ENCODE measurements around the gene MAOB. TPM values are rescaled to one million over a fixed set of nuclear protein-coding genes. Genes with fewer than 3 reads are reported as not detected.

The MAOB gene
- total and polyA plus RNA-seq, 9 of the 15 experiments (the other 6 are each of a cell fraction or from before 2014, with no cell fraction given), result 0.05 to 0.09 TPM; not detected in 7

- in situ Hi-C loops (cut with MboI) (loop anchor here (10.0 kb wide), 1 partner anchor 1965 kb away; no protein-coding TSS in a partner anchor), intact Hi-C loops (cut with micrococcal nuclease) (loop anchor here (1.0 to 10.0 kb wide), 3 partner anchors 191 to 1965 kb away; no protein-coding TSS in a partner anchor)
- peaks cover 0 to under 1% of the 10 kb centered on the region in 2 experiments; a peak in 1 of 5 replicates for H3K27me3 ChIP-seq (ENCODE audit: control insufficient read depth in 2 of 2, insufficient read depth in 2 of 2, low read length in 2 of 2)
- H3K36me3 ChIP-seq (ENCODE audit: control insufficient read depth, insufficient read depth, low read length), result no peaks in the 10 kb centered on the region
- H3K27ac ChIP-seq (ENCODE audit: extremely low read depth, low read depth, low read length), result no peak overlapping the region
- no TSS peak for BruUV-seq (replicated peaks)
- DNase-seq (ENCODE audit: extremely low read depth in 1 of 4, low spot score in 3 of 4), result peak; percentile 37 to 55 (median 40)
- no peaks in the 10 kb centered on the region for H3K4me1 ChIP-seq (replicated peaks in 1 of 2; ENCODE audit: control insufficient read depth in 2 of 2, insufficient read depth in 2 of 2, low read length in 2 of 2)
- no peak overlapping the region for H2AFZ ChIP-seq (ENCODE audit: low read depth, low read length)
- no peaks in the 10 kb centered on the region for H4K20me1 ChIP-seq (replicated peaks; ENCODE audit: control insufficient read depth, insufficient read depth, low read length)
- no peaks in the 10 kb centered on the region for H3K79me2 ChIP-seq (ENCODE audit: control insufficient read depth, insufficient read depth, low read length)
- FAIRE-seq, result no peak
- no peak overlapping the region for H3K4me3 ChIP-seq
- no peaks in the 10 kb centered on the region for H3K9me1 ChIP-seq (ENCODE audit: control insufficient read depth, insufficient read depth, low read length)
- peak; percentile 86 for ATAC-seq
- H3K9ac ChIP-seq (ENCODE audit: insufficient read depth in 1 of 2, low read depth in 2 of 2, low read length in 2 of 2), result no peak overlapping the region
- no peaks in the 10 kb centered on the region for H3K9me3 ChIP-seq (replicated peaks; ENCODE audit: control insufficient read depth, insufficient read depth, low read depth, low read length)
- CTCF ChIA-PET (ENCODE audit: low intra/inter-chr PET ratio), result interaction anchor here (0.7 kb wide), 2 partner anchors 191 to 193 kb away, joined by 3 to 6 read pairs; no protein-coding TSS in a partner anchor
- WGBS (ENCODE audit: insufficient coverage, low coverage, missing lambda C conversion rate), result 0% methylated on average over 6 of the region's 6 CpGs
- H3K4me2 ChIP-seq (ENCODE audit: insufficient read depth, low read length), result no peak overlapping the region
- POLR2A ChIA-PET, result no interaction called here
- TF ChIP-seq NFYB (IDR thresholded peaks at IDR 0.05; ENCODE audit: extremely low read depth, insufficient read length) (no peak), TAF9B (IDR thresholded peaks at IDR 0.05; ENCODE audit: partially characterized antibody) (no peak), ZNF175 (CRISPR knock-in tag; IDR thresholded peaks at IDR 0.05; ENCODE audit: low read depth) (no peak), ZNF76 (CRISPR knock-in tag; IDR thresholded peaks at IDR 0.05; ENCODE audit: borderline replicate concordance) (no peak), KDM4B (IDR thresholded peaks at IDR 0.05; ENCODE audit: borderline replicate concordance in 2 of 2, low read depth in 1 of 2) (no peak), MAFG (tag; conservative IDR thresholded peaks at IDR 0.05) (no peak), ZNF77 (CRISPR knock-in tag; IDR thresholded peaks at IDR 0.05) (no peak), RBM14 (IDR thresholded peaks at IDR 0.05; ENCODE audit: borderline replicate concordance, insufficient read depth, low read depth, low read length) (no peak), ZNF174 (CRISPR knock-in tag; IDR thresholded peaks at IDR 0.05) (no peak), ZBTB8A (IDR thresholded peaks at IDR 0.05; ENCODE audit: partially characterized antibody) (no peak), RAD21 (CRISPR knock-in tag; conservative IDR thresholded peaks at IDR 0.05 in 1 of 2, IDR thresholded peaks at IDR 0.05 in 1 of 2) (peak; percentile 73 to 82), THAP7 (CRISPR knock-in tag; IDR thresholded peaks at IDR 0.05) (no peak), EZH2 (IDR thresholded peaks at IDR 0.05; ENCODE audit: borderline replicate concordance, low read depth, low read length) (no peak), DEAF1 (CRISPR knock-in tag; IDR thresholded peaks at IDR 0.05) (peak; percentile 68), PRPF4 (IDR thresholded peaks at IDR 0.05; ENCODE audit: insufficient read depth, low read depth, low read length, poor library complexity, severe bottlenecking) (no peak), CREB5 (CRISPR knock-in tag; IDR thresholded peaks at IDR 0.05) (no peak)
These were observed 132.0 kb downstream of the MAOB start for GRCh38 chrX:43750248-43750676.

Measured in K562 (cell line).